DOHH2 (cell line): ENCODE data around the gene CD19.
A peak's percentile ranks its signal among the peaks of the same experiment; 100 is the strongest.

Experiments used
- H3F3A ChIP-seq: fragments of 200-600 bp; sonication (generic), shearing (Covaris generic); 2 replicates; pipeline ENCODE4 v1.6.0; 2016; ENCODE audit warnings: antibody characterized with exemption, mild to moderate bottlenecking; ENCODE audit not compliant: control insufficient read depth, insufficient read depth
- H3K27ac ChIP-seq: fragments of 200-600 bp; sonication (generic); 2 replicates; pipeline ENCODE4 v1.5.1; 2014; ENCODE audit warnings: low read depth, mild to moderate bottlenecking, low read length, moderate library complexity
- H3K27me3 ChIP-seq: fragments of 200-600 bp; sonication (generic); 2 replicates; pipeline ENCODE4 v1.6.1; 2014; ENCODE audit warnings: mild to moderate bottlenecking, low read length, mixed read lengths; ENCODE audit not compliant: control insufficient read depth
- H3K36me3 ChIP-seq: fragments of 200-600 bp; sonication (generic); 2 replicates; pipeline ENCODE4 v1.6.1; 2014; ENCODE audit warnings: mild to moderate bottlenecking, low read length, moderate library complexity, mixed read lengths; ENCODE audit not compliant: control insufficient read depth
- H3K4me1 ChIP-seq: fragments of 200-600 bp; sonication (generic); 2 replicates; pipeline ENCODE4 v1.6.1; 2014; ENCODE audit warnings: mild to moderate bottlenecking, low read length, mixed read lengths; ENCODE audit not compliant: control insufficient read depth
- H3K4me2 ChIP-seq: fragments of 200-600 bp; sonication (generic); 2 replicates; pipeline ENCODE4 v1.6.0; 2014; ENCODE audit warnings: mild to moderate bottlenecking, low read length, moderate library complexity
- H3K4me3 ChIP-seq: fragments of 200-600 bp; sonication (generic); 2 replicates; pipeline ENCODE4 v1.5.1; 2014; ENCODE audit warnings: mild to moderate bottlenecking, low read length, mixed read lengths
- H3K79me2 ChIP-seq: fragments of 200-600 bp; sonication (generic); 2 replicates; pipeline ENCODE4 v1.6.1; 2014; ENCODE audit warnings: mild to moderate bottlenecking, low read length, mixed read lengths; ENCODE audit not compliant: control insufficient read depth
- H3K9me2 ChIP-seq: fragments of 200-600 bp; sonication (generic); replicated peaks from 2 replicates; pipeline ENCODE4 v1.6.1; 2014; ENCODE audit warnings: mild to moderate bottlenecking, low read length, mixed read lengths; ENCODE audit not compliant: control insufficient read depth
- H3K9me3 ChIP-seq: fragments of 200-600 bp; sonication (generic); 2 replicates; pipeline ENCODE4 v1.6.1; 2014; ENCODE audit warnings: antibody characterized with exemption, low read length, mixed read lengths; ENCODE audit not compliant: control insufficient read depth, insufficient read depth
- H4K20me1 ChIP-seq: fragments of 200-600 bp; sonication (generic); 2 replicates; pipeline ENCODE4 v1.6.0; 2014; ENCODE audit warnings: low read depth, mild to moderate bottlenecking, antibody characterized with exemption, low read length, moderate library complexity; ENCODE audit not compliant: control insufficient read depth, insufficient read depth
- EZH2phosphoT487 ChIP-seq: fragments of 200-600 bp; sonication (generic); IDR thresholded peaks from 2 replicates; pipeline ENCODE4 v1.6.1; 2017; ENCODE audit warnings: borderline replicate concordance, mild to moderate bottlenecking, antibody characterized with exemption, low read length, moderate library complexity, mixed read lengths
- TF ChIP-seq, protein P1 (sequence below): fragments of 200-600 bp; sonication (generic); IDR thresholded peaks from one replicate; pipeline ENCODE4 v1.5.1; 2014; ENCODE audit warnings: antibody characterized with exemption, mild to moderate bottlenecking, low read depth, low read length; ENCODE audit not compliant: poor library complexity, severe bottlenecking

CD19 gene

DNA sequence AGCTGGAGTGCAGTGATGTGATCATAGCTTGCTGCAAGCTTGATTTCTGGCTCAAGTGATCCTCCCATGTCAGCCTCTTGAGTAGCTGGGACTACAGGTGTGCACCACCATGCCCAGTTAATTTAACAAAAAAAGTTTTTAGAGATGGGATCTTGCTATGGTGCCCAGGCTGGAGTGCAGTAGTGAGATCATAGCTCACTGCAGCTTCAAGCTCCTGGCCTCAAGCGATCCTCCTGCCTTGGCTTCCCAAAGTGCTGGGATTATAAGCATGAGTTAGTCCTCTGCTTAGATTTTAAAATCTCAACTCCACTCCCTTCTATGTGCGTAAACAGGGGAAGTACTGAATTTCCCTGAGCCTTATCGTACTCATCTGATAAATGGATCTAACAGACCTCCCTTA is 13.1 kb upstream of the CD19 start:
- H3K27ac ChIP-seq: no peak overlapping the region
- peaks cover 34% of the 10 kb centered on the region for H3K79me2 ChIP-seq
- H3K4me3 ChIP-seq: no peak overlapping the region
- H4K20me1 ChIP-seq: no peaks in the 10 kb centered on the region
- H3K4me1 ChIP-seq: peaks cover 20% of the 10 kb centered on the region
- no peaks in the 10 kb centered on the region for H3K9me2 ChIP-seq
- TF ChIP-seq, protein P1, sequence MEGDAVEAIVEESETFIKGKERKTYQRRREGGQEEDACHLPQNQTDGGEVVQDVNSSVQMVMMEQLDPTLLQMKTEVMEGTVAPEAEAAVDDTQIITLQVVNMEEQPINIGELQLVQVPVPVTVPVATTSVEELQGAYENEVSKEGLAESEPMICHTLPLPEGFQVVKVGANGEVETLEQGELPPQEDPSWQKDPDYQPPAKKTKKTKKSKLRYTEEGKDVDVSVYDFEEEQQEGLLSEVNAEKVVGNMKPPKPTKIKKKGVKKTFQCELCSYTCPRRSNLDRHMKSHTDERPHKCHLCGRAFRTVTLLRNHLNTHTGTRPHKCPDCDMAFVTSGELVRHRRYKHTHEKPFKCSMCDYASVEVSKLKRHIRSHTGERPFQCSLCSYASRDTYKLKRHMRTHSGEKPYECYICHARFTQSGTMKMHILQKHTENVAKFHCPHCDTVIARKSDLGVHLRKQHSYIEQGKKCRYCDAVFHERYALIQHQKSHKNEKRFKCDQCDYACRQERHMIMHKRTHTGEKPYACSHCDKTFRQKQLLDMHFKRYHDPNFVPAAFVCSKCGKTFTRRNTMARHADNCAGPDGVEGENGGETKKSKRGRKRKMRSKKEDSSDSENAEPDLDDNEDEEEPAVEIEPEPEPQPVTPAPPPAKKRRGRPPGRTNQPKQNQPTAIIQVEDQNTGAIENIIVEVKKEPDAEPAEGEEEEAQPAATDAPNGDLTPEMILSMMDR: no peak
- TF ChIP-seq EZH2phosphoT487: no peak
- no peak overlapping the region for H3K4me2 ChIP-seq
- H3K27me3 ChIP-seq: no peaks in the 10 kb centered on the region
- peaks cover 12% of the 10 kb centered on the region for H3F3A ChIP-seq
- H3K36me3 ChIP-seq: peaks cover 83% of the 10 kb centered on the region
- no peaks in the 10 kb centered on the region for H3K9me3 ChIP-seq

DNA sequence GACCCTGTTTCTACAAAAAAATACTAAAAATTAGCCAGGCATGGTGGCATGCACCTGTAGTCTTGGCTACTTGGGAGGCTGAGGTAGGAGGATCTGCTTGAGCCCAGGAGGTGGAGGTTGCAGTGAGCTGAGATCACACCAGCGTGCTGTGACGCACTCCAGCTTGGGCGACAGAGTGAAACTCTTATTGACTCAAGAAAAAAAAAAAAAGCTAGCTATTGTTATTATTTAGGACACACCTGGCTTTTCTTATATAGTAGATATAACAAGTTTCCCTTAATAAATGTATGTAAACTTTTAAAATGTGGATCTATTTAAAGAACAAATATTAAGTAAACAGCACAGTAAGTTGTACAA is 8.6 kb upstream of the CD19 start:
- H3K9me3 ChIP-seq: no peaks in the 10 kb centered on the region
- H3K4me2 ChIP-seq: peak overlapping the region; percentile 98
- no peaks in the 10 kb centered on the region for H3K9me2 ChIP-seq
- no peaks in the 10 kb centered on the region for H4K20me1 ChIP-seq
- H3K4me1 ChIP-seq: peaks cover 46% of the 10 kb centered on the region
- TF ChIP-seq EZH2phosphoT487: no peak
- TF ChIP-seq, protein P1: no peak
- peaks cover 59% of the 10 kb centered on the region for H3K36me3 ChIP-seq
- H3K79me2 ChIP-seq: peaks cover 33% of the 10 kb centered on the region
- peak overlapping the region; percentile 94 for H3K4me3 ChIP-seq
- peak overlapping the region; percentile 99 for H3K27ac ChIP-seq
- no peaks in the 10 kb centered on the region for H3K27me3 ChIP-seq
- H3F3A ChIP-seq: peaks cover 30% of the 10 kb centered on the region

DNA sequence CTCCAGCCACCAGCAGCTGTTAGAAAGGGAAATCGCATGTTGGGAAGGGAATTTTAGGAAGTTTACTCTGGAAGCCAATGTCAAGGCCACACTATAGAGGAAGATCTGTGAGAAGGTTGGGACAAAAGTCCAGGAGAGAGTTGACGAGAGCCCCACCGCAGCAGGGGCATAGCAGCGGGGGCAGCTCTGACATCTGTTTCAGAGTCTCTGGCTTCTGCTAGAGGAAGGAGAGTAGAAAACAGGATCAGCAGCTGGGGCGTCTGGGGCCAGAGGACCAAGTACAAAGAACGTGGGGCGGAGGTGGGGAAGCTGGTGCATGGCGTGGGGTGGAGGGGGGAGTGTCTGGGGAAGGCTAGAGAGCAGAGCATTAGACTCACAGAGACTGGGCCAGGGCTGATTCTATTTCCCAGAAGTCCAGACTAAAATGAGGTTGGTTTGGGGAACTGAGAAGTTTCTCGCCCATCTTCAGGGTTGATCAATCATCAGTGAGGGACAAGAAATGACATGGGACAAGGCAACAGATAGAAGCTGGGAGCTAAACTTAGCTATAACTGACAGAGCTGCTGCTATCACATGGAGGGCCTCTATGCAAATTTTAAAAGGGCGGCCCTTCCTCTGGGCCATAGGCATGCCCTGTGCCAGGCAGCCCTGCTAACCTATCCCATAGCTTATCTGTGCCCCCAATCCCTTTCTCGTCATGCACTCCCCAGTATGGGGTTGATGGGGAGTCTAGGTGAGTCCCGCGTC is 7.9 kb upstream of the CD19 start:
- peak overlapping the region; percentile 98 for H3K4me2 ChIP-seq
- no peaks in the 10 kb centered on the region for H4K20me1 ChIP-seq
- TF ChIP-seq, protein P1: no peak
- no peak for TF ChIP-seq EZH2phosphoT487
- H3F3A ChIP-seq: peaks cover 30% of the 10 kb centered on the region
- H3K4me1 ChIP-seq: peaks cover 48% of the 10 kb centered on the region
- peak overlapping the region; percentile 94 for H3K4me3 ChIP-seq
- peak overlapping the region; percentile 99 for H3K27ac ChIP-seq
- H3K79me2 ChIP-seq: peaks cover 33% of the 10 kb centered on the region
- H3K9me2 ChIP-seq: no peaks in the 10 kb centered on the region
- H3K9me3 ChIP-seq: no peaks in the 10 kb centered on the region
- peaks cover 53% of the 10 kb centered on the region for H3K36me3 ChIP-seq
- no peaks in the 10 kb centered on the region for H3K27me3 ChIP-seq
